PFSK-1 (cell line): Measurements from ENCODE around the gene SYN1.

Experiments used
- FOXP2 ChIP-seq: optimal IDR thresholded peaks from 2 replicates; pipeline ENCODE3; 2011; ENCODE audit warnings: borderline replicate concordance, control low read depth, inconsistent platforms; ENCODE audit not compliant: insufficient read depth; ENCODE audit errors: extremely low read length, extremely low read depth
- POLR2AphosphoS5 ChIP-seq: IDR thresholded peaks from 2 replicates; pipeline ENCODE4 v1.6.1; 2012; ENCODE audit warnings: low read depth, mild to moderate bottlenecking, control low read depth, low read length, moderate library complexity
- SIN3A ChIP-seq: IDR thresholded peaks from 2 replicates; pipeline ENCODE4 v1.6.1; 2012; ENCODE audit warnings: mild to moderate bottlenecking, low read length, moderate library complexity, borderline replicate concordance; ENCODE audit not compliant: insufficient read depth
- TAF1 ChIP-seq: IDR thresholded peaks from 2 replicates; pipeline ENCODE4 v1.6.1; 2012; ENCODE audit warnings: low read length, control low read depth, borderline replicate concordance; ENCODE audit not compliant: insufficient read depth
- TF ChIP-seq, protein P1 (sequence below), 2 experiments: IDR thresholded peaks; 2 replicates each; pipeline versions ENCODE4 v1.6.1 to v1.8.0; 2011 to 2012; ENCODE audit warnings: low read depth in 2 of 2, low read length in 2 of 2, control low read depth in 1 of 2, inconsistent platforms in 1 of 2, mild to moderate bottlenecking in 1 of 2, moderate library complexity in 1 of 2; ENCODE audit not compliant: insufficient read depth in 1 of 2

SYN1 gene

GRCh38 chrX:47523713-47524166, 95.9 kb downstream of the SYN1 start:
- TF ChIP-seq TAF1 = no peak
- TF ChIP-seq, protein P1, sequence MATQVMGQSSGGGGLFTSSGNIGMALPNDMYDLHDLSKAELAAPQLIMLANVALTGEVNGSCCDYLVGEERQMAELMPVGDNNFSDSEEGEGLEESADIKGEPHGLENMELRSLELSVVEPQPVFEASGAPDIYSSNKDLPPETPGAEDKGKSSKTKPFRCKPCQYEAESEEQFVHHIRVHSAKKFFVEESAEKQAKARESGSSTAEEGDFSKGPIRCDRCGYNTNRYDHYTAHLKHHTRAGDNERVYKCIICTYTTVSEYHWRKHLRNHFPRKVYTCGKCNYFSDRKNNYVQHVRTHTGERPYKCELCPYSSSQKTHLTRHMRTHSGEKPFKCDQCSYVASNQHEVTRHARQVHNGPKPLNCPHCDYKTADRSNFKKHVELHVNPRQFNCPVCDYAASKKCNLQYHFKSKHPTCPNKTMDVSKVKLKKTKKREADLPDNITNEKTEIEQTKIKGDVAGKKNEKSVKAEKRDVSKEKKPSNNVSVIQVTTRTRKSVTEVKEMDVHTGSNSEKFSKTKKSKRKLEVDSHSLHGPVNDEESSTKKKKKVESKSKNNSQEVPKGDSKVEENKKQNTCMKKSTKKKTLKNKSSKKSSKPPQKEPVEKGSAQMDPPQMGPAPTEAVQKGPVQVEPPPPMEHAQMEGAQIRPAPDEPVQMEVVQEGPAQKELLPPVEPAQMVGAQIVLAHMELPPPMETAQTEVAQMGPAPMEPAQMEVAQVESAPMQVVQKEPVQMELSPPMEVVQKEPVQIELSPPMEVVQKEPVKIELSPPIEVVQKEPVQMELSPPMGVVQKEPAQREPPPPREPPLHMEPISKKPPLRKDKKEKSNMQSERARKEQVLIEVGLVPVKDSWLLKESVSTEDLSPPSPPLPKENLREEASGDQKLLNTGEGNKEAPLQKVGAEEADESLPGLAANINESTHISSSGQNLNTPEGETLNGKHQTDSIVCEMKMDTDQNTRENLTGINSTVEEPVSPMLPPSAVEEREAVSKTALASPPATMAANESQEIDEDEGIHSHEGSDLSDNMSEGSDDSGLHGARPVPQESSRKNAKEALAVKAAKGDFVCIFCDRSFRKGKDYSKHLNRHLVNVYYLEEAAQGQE (IDR thresholded peaks at IDR 0.05; ENCODE audit: insufficient read depth in 1 of 2, low read depth in 2 of 2, low read length in 2 of 2) = no peak

DNA sequence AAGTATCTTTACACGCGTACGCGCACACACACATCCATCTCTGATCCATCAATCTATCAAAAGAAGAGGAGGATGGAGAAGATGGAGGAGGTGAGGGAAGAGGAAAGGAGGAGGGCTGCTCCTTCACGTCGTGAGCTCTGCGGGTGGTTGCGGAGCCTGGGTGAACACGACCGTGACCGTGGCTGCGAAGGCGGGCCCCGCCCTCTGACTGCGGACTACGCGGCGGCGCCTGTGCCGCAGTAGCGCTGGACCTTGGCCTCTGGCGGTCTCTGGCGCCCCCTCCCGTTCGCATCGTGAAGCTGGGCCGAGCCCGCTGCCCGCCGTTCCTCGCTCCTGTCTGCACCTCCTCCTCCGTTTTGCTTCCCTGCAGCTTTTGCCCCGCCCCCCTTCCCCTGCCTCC, 96.4 kb downstream of the SYN1 start:
- TF ChIP-seq POLR2AphosphoS5 (no peak), FOXP2 (peak; percentile 90), SIN3A (no peak)
